Activated CD8-positive, alpha-beta memory T cell treated with anti-CD3 and anti-CD28 coated beads, Interleukin-2, amount 50 U/mL, for 48 hours (primary cell): Measurements from ENCODE around the gene SUSD2.
"Not testable (repeated sequence)": the region's sequence is repeated elsewhere in the genome, so short reads cannot be mapped to it uniquely, and the experiment has no call there.

Experiments used
- DNase-seq: peaks from one replicate; pipeline ENCODE4 v3.0.0-alpha.2; 2020

Gene SUSD2, protein sequence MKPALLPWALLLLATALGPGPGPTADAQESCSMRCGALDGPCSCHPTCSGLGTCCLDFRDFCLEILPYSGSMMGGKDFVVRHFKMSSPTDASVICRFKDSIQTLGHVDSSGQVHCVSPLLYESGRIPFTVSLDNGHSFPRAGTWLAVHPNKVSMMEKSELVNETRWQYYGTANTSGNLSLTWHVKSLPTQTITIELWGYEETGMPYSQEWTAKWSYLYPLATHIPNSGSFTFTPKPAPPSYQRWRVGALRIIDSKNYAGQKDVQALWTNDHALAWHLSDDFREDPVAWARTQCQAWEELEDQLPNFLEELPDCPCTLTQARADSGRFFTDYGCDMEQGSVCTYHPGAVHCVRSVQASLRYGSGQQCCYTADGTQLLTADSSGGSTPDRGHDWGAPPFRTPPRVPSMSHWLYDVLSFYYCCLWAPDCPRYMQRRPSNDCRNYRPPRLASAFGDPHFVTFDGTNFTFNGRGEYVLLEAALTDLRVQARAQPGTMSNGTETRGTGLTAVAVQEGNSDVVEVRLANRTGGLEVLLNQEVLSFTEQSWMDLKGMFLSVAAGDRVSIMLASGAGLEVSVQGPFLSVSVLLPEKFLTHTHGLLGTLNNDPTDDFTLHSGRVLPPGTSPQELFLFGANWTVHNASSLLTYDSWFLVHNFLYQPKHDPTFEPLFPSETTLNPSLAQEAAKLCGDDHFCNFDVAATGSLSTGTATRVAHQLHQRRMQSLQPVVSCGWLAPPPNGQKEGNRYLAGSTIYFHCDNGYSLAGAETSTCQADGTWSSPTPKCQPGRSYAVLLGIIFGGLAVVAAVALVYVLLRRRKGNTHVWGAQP

DNA sequence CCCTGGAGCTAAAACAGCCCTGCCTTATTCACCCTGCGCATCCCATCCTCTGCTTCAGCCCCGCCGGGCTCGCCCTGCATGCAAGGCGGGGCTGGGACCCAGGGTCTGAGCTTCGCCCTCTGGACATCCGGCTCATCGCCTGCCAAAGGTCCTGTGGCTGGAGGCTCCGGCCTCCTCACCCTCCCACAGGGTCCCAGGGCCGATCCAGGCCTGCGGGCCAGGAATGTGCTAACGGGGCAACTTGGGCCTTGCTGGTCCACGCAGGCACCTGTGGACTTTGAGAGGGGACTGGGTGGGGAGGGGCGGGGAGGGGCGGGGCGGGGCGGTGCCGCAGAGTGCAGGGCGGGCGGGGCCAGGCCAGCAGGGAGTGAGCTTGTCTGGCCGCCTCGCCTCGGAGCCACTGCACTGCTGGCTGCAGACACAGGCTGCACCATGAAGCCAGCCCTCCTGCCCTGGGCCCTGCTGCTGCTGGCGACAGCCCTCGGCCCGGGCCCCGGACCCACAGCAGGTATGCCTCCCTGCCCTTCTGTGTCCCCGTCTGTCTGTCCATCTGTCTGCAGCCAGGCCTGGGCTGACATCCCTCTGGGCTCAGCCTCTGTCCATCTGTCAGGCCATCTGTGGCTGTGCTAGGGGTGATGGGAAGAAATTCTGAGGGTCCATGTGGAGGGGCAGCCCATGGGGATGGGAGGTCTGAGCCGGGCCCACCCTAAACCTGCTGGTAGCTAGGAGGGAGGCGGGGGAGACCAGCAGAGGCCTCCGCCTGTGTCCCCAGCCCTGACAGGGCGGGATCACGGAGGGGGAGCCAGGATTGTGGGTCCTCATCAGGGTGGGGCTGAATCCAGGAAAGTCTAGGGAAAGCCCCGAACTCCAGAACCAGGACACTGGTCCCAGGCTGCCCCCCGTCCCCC lies at the start of gene SUSD2:
SUSD2 (plus strand) TSS at position 400 of the 908 bp plus-strand sequence; CDS start at position 433, 33 bp downstream.
- DNase-seq: no peak

DNA sequence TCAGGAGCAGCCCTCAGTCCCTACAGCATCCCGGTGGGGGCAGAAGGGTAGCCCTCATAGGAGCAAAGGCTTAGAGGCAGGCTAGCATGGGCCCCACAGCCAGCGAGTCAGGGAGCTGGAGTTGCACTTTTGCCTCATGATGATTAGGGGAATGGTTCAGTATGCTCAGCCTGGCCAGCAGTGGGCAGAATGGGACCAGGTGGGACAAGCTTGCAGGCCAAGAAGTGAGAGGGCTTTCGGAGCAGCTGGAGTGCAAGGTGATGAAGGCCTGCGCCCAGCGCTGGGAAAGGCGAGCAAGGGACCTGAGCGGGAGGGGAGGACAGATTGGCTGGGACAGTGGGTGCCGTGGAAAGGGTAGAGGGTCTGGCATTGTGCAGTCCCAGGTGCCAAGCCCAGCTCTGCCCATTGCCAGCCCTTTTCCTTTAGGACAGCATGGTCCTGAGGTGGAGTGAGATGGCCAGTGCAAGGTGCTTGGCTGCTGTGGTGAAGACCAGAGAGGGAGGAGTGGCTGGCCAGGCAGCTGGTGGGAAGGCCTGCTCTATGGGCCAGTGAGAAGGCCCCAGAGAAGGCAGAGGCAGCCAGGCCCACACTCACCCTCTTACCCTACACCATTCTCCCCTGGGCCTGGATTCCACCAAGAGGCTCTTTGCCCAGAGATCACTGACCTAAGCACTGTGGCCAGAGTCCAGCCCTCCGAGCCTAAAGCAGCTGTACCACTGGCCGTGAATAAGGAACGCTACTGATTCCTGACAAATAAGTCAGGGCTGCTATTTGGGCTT lies 47.9 kb upstream of the SUSD2 start:
- DNase-seq: no peak

DNA sequence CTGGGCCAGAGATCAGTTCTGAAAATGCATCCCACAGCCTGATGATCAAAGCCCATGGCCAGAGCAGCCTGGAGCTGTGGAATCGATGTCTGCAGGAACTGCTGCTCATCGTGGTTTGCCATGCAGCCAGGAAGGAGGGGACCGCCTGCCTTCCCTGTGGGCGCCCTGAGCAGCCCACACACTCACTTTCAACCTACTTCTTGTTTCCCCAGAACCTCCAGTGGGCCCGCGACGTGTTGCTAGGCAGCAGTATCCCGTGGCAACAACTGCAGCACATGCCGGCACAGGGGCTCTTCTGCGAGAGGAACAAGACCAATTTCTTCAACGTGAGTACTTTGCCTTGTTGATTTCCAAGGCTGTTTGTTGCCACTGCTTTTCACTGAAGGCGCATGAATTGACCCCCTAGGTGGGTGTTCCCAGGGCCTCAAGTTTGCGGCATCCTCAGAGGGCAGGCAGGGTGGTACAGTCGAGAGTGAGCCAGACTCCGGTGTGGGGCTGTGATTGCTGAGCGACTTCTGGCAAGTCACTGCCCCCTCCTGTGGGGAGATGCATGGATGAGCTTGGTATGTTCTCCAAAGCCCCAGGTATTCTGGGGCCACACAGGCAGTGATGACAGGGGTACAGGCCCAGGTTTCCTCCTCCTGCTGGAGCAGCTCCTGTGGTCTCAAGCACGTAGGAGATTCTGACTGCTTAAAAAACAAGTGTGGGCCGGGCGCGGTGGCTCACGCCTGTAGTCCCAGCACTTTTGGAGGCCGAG lies 47.0 kb upstream of the SUSD2 start:
- DNase-seq: peak; percentile 80

DNA sequence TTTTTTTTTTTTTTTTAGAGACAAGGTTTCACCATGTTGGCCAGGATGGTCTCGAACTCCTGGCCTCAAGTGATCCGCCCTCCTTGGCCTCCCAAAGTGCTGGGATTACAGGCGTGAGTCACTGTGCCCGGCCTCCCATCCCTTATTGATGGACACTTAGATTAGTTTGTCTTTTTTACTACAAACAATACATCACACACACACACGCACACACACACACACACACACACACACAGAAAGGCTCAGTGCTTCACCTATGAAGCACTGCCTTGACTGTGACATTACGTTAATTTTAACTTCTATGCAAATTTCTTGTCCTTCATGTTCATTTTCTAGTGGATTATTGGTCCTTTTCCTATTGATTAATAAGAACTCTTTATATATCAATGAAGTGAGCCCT lies 44.8 kb upstream of the SUSD2 start:
- DNase-seq: not testable (repeated sequence)

DNA sequence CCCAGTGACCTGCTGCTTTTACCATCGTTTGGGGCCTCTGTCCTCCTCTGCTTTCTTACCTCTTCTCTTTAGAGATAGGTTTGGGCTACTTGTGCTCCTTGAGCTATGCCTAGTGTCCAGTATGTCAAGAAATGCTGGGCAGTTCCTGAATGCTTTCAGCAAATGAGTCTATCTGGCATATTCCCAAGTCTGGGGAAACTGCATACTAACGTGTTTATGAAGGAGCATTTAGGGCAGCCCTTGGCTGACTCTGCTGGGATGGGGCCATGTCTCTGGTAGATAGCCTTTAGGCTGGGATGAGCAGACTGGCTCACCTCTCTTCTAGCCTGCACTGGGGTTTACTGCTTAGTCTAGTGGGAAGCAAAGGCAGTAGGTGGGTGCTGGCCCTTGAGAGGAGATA lies 43.7 kb upstream of the SUSD2 start:
- DNase-seq: no peak

DNA sequence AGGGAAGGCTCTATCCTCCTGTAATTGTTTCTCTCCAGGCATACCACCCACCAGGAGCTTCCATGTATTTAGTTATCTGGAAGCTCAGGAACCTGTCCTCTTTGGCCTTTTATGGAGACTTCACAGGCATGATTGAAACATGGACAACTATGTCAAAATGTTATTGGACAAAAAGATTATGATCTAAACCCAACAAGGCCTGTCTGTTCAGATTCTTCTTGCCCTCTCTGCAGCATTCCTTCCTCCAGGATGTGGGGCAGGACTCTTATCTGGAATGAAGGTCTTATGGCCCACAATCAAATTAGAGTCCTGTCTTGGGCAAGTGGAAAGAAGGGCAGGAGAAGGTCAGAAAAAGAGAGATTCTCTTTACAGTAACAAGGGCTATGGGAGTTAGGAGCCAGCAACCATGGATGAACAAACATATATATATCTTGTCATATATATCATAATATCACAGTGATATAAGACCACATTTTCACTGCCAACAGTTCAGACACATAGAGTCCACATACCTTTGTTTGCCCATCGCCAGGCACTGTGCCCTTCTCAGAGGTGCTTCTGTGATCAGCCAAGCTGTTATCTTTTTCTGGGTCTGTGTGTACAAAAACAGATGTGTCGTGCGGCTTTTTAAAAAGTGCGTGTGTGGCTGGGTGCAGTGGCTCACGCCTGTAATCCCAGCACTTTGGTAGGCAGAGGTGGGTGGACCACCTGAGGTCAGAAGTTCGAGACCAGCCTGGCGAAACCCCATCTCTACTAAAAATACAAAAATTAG lies 42.5 kb upstream of the SUSD2 start:
- DNase-seq: no peak

DNA sequence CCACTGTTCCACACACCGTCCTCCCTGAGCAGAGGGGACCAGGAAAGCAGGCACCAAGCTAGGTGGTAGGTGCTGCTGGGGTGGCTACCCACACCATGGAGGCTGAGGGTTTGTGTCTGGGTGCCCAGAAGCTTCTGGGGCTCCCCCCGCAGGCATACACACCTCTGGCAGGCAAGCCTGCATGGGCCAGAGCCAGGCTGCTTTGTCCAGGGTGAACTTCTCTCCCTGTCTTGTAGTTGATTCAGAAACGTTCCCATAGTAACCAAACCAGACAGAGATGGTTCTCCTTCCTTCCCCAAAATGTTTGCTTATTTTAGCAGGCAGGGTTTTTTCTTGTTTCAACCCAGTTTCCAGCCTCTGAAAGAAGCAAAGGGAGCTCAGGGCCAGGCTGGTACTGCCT lies 40.9 kb upstream of the SUSD2 start:
- DNase-seq: no peak

DNA sequence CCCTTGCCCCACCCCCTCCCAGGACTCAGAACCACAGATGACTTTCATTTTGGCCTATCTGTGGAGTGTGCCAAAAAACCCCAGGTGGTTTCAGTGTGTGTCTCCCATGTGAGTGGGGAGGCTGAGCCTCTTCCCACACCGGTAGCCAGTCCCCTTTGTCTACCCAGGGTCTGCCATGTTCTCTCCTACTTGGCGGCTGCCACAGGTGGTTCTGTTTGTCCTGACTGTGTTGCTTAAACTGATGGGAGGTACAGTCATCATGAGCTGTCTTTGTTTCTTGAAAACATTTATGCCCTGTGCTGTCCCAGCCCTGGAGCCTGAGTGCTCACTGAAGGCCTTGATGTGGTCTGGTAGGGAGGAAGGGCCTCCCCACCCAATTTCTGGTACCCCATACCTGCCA lies 39.7 kb upstream of the SUSD2 start:
- DNase-seq: peak; percentile 59

DNA sequence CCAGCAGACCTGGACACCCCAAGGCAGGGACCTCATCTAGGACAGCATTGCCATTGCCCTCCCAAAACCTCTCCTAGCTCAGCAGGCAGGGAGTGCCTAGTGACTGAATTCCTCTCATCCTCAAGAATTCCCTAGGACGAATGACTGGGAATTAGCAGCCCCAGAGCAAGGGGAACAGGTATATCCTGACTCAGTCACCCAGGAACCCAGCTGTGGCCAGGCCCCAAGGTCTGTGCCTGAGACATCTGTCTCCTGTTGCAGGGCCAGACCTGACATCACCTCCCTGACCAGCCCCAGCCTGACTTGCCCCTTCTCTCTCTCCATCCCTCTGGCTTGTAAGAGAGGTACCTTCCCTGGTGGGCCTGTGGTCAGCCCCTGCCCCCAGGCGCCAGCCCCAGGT lies 39.0 kb upstream of the SUSD2 start:
- DNase-seq: no peak

DNA sequence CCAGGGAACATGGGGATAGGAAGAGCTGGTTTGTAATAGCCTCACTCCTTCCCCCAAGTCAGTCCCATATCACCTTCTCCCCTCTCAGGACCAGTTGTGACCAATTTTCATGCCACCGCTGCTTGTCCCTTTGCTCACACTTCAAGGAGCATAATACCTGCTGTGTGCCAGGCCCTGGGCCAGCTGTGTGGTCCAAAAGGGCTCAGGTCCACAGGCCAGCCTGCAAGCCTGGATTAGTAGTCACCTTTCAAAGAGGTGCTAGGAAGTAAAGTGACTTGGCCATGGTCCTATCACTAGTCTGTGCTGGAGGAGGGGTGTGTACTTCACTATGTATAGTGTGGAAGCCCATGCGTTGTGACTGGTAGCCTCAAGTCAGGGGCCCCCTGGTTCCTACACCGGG lies 38.5 kb upstream of the SUSD2 start:
- DNase-seq: no peak

DNA sequence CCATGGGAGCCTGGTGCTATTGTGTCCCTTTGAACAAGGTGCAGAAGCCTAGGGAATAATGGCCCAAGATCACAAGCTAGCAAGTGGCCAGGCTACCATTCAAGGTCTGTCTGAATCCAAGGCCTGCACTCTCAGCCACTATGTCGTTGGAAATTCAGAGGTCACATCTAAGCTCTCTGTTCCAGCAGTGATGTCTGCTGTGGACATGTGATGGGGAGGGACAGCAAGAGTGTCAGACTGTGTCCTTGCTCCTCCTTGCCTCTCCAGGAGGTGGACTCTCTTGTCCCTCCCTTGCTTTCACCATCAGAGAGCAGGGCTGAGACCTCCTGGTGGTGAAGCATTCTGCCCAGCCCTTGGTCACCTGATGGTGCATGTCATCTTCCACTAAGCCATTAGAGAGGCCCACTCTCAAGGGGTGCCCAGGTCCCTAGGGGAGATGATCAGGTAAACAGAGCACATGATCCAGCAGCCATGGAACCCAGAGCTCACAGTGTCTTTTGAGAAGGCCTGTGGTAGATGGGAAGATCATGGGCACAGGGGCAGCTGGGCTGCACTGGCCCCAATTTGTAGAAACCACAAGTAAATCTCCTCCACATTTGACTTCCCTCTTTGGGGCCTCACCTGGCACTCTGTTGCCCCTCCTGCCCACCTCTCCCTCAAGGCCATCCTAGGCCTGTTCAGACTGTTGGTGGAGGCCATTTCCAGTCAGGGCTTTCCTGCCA lies 37.1 kb upstream of the SUSD2 start:
- no peak for DNase-seq

DNA sequence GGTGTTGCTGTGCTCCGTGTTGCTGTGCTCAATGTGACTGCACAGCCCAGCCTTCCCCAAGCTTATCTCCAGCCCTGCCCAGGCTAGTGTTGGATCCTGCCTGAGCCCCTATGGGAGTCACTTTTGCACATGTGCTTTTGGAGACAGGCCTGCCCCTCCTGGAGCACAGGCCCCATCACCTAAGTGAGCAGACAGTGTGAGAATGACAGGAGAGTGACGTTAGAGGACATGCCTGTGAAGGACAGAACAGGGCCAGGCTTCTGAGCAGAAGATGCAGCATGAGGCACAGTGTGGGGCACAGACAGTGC lies 36.6 kb upstream of the SUSD2 start:
- no peak for DNase-seq

DNA sequence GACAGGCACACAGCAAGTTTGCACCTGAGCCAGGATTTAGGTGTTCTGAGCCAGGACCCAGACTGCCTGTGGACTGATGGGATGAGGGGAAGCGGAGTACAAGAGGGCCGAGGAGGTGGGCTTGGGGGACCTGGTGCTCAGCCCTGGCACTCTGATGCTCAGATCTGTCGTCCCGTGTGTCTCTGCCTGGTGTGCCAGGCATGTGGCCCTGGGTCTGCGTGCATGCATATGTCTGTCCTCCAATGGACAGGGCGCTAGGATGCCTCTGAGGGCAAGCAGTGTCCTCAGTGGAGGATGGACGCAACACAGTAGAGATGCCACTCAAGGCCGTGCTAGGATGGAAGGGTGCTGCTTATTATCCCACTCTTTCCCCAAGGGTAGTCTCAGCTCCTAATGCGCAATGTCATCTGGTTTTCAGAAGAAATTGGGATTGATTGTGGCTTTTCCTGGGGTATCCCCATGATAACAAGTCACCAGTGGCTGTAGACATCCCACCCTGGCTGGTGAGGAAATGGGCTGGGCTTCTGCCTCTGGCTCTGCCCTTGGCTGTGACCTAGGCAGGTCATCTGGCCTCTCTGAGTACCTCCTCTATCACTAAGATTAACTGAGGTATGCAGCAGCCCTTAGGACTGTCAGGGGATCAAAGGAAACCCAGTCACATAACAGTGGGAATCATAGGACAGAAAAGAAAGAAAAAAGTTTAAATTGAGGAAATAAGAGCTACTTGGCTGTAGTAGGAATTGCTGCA lies 35.7 kb upstream of the SUSD2 start:
- DNase-seq: no peak

DNA sequence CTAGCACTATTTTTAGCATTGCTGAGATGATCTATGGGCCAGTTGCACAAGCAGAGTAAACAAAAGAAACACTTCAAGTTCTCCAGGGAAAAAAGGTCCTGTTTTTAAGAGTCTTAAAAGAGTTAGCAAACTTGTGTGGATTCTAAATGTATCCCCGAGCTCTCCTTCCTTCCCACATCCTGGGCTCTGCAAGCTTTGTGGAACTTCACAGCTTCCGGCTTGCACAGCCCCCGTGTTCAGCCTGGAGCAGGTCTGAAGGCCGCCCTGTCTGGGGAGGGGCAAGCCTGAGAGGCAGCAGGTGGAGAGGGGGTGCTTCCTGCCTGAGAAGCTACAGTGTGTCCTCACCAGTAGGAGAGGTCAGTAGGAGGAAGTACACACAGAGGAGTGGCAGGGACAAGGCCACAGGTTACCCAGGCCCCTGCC lies 35.1 kb upstream of the SUSD2 start:
- DNase-seq: no peak

DNA sequence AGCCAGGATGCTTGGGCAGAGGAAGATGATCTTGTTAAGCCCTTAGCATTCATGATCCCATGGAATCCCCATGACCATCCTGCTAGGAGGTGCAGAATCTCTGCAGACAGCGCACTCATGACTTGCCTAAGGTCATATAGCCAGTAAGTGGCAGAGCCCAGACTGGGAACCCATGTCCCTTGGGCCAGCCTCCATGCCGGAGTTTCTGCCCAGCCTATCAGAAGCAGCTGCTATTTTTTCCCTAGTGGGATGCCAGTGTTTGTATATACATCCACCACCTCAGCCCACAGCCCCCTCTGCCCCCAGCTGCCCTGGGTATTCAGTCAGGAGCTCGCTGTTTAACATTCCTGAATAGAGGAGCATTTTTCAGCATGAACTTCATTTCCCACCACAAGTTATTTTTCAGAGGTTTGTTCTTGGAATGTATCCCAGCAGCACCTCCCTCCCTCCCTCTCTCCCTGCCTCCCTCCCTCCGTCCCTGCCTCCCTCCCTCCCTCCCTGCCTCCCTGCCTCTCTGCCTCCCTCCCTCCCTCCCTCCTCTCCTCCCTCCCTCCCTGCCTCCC lies 34.4 kb upstream of the SUSD2 start:
- no peak for DNase-seq

DNA sequence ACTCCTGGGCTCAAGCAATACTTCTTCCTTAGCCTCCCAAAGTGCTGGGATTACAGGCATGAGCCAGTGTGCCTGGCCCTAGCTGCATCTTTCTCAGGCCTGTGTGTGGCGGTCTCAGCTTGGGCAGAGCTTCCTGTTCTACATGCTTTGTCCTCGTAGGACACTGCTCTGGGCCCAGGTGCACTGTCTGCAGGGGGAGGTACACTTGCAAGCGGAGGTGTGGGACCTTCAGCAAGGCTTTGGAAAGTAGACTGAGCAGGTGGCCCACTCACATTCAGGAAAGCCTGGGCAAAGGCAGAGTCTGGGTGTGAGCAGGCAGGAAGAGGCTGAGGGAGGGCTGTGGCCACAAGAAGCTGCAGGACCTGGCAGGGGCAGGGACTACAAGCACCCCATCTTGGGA lies 33.6 kb upstream of the SUSD2 start:
- no peak for DNase-seq

DNA sequence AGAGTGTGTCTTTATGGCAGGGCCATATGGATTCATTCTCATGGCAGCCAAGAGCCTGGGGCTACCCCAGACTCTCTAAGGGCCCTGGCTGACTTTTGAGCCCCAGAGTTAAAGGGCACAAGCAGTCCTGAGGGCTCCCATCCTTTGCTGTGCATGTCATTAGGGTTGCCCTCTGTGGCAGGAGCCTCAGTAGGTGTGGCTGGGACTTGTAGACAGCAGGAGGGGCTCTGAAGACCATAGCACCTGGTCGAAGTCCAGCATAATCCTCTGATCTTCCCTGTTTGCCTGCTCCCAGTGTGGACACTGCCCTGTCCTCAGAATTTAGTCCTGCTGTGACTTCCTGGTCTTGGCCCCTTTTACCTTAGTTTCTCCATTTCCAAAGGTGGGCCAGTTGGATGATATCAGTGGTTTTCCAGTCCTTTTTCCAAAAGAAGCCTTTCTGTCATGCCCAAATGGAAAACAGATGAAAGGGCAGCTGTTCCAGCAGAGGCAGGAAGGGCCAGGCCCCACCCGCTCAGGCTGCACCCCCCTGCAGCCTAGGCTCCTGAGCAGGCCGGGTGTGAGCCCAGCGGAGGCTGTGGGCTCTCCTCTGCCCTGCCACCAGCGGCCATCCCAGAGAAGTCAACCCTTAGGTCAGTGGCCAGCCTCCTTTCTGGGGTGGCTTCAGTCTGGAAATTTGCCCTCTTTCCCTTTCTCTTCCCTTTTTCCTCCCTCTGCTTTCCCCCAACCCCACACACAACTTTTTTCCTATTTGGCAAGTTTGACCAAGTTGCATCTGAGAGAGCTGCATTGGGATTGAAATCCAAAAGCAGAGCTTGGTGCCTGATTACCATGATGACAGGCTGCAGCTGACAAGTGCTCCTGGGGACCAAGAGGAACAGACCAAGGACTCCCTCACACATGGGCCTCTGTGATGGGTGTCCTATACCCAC lies 32.8 kb upstream of the SUSD2 start:
- DNase-seq: no peak

DNA sequence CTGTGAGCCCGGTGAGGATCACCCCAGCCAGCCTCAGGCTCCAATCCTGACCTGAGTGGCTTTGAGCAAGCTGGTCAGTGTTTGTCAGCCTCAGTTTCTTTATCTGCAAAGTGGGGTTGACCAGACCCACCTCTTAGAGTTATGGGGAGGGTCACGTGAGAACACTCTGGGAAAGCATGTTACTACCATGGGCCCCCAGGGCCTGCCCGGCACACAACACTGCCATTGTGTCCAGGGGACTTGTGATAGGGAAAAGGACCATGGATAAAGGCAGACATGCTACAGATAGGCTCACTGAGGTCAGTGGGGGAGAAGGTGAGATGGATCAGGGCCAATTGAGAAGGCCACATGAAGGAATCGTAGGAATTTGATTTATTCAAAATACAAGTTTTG lies 32.1 kb upstream of the SUSD2 start:
- no peak for DNase-seq
